ENCODE results near the gene BRD8.

- TF ChIP-seq, protein P1, sequence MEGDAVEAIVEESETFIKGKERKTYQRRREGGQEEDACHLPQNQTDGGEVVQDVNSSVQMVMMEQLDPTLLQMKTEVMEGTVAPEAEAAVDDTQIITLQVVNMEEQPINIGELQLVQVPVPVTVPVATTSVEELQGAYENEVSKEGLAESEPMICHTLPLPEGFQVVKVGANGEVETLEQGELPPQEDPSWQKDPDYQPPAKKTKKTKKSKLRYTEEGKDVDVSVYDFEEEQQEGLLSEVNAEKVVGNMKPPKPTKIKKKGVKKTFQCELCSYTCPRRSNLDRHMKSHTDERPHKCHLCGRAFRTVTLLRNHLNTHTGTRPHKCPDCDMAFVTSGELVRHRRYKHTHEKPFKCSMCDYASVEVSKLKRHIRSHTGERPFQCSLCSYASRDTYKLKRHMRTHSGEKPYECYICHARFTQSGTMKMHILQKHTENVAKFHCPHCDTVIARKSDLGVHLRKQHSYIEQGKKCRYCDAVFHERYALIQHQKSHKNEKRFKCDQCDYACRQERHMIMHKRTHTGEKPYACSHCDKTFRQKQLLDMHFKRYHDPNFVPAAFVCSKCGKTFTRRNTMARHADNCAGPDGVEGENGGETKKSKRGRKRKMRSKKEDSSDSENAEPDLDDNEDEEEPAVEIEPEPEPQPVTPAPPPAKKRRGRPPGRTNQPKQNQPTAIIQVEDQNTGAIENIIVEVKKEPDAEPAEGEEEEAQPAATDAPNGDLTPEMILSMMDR (IDR thresholded peaks at IDR 0.05): no peak
- TF ChIP-seq POLR2A (IDR thresholded peaks at IDR 0.05): no peak
Measured at GRCh38 chr5:138107213-138107612, 71.2 kb downstream of the BRD8 start.

Data from esophagus squamous epithelium (tissue), 4 donors.